Middle frontal gyrus (tissue), 1 donor: ENCODE measurements around the gene ATP8B3.

Experiments
- DNase-seq: peaks from one replicate; pipeline ENCODE4 v3.0.0-alpha.2; 2015; ENCODE audit warnings: low spot score; ENCODE audit errors: extremely low spot score

ATP8B3 gene, protein sequence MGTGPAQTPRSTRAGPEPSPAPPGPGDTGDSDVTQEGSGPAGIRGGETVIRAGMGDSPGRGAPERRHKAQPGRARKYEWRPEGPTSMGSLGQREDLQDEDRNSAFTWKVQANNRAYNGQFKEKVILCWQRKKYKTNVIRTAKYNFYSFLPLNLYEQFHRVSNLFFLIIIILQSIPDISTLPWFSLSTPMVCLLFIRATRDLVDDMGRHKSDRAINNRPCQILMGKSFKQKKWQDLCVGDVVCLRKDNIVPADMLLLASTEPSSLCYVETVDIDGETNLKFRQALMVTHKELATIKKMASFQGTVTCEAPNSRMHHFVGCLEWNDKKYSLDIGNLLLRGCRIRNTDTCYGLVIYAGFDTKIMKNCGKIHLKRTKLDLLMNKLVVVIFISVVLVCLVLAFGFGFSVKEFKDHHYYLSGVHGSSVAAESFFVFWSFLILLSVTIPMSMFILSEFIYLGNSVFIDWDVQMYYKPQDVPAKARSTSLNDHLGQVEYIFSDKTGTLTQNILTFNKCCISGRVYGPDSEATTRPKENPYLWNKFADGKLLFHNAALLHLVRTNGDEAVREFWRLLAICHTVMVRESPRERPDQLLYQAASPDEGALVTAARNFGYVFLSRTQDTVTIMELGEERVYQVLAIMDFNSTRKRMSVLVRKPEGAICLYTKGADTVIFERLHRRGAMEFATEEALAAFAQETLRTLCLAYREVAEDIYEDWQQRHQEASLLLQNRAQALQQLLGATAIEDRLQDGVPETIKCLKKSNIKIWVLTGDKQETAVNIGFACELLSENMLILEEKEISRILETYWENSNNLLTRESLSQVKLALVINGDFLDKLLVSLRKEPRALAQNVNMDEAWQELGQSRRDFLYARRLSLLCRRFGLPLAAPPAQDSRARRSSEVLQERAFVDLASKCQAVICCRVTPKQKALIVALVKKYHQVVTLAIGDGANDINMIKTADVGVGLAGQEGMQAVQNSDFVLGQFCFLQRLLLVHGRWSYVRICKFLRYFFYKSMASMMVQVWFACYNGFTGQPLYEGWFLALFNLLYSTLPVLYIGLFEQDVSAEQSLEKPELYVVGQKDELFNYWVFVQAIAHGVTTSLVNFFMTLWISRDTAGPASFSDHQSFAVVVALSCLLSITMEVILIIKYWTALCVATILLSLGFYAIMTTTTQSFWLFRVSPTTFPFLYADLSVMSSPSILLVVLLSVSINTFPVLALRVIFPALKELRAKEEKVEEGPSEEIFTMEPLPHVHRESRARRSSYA (N-terminal part only)

GRCh38 chr19:1811942-1812425 lies at the start of gene ATP8B3:
ATP8B3 (minus strand) TSS chr19:1812276; CDS start chr19:1811736, 540 bp downstream.
- no peak for DNase-seq

- DNase-seq: no peak
Measured at GRCh38 chr19:1861599-1862031, 49.5 kb upstream of the ATP8B3 start.

DNA sequence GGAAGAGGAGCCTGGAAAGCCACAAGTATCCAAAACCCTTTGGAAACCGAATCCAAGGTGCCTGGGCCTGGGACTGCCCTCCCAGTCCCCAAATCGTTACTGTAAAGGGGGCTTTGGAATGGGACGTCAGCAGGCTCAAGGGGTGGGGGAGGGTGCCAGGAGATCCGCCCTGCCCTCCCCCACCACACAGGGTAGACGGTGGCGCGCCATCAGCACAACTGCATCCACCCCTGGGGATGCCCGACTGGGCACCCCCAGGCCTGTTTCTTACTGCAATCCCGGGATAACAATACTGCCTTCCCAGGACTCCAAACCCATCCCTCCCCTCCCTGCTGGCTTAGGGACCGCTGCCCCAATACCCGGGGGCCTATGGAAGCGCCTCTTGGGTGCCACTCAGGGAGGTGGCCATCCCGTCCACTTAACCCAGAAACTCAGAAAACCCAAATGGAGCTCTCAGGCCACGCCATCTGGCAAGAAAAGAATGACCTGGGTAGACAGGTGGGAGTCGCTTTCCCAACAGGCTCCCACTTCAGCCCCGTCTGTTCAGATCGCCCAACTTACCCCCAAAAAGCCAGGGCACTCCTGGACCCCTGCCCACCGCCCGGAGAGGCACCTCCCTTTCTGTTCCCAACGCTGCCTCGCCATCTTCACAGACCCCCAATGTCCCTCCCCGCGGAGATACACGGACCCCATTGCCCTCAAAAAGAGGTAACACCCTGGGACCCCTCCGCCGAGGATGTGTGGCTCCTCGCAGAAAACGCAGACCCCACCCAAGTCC lies 48.9 kb upstream of the ATP8B3 start:
- DNase-seq: no peak

GRCh38 chr19:1860042-1860775 lies 48.1 kb upstream of the ATP8B3 start:
- DNase-seq: peak; percentile 52

GRCh38 chr19:1859331-1859781 lies 47.3 kb upstream of the ATP8B3 start:
- no peak for DNase-seq

GRCh38 chr19:1858412-1859081 lies 46.5 kb upstream of the ATP8B3 start:
- no peak for DNase-seq

DNA sequence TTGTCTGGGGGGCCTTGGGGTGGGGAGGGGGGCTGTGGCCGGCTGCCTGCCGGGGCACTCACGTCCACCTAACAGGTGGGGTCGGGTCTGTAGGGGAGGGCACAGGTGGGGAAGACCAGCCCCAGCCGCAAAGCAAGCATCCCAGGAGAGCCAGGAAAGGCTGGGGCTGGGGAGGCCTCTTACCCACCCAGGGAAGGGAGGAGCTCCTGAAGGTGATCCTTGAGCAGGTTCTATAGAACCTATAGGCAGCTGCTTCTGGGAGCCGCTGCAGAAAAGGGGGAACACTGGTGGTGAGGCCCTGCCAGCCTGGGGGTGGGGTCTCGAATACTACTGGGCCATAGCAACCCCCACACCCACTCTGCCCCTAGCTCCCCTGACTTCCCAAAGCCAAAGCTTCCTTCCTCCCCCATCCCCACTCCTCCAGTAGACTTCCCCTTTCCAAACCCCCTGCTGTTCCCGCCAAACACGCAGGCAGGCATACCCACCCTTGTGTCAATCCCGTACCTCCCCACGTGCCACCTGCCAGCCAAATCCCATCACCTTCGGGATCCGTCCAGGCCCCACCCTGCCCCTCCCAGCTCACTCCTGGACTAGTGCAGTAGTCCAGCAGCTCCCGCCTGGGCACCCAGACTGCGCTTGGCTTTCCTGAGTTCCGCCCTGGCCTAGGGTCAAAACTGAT lies 45.7 kb upstream of the ATP8B3 start:
- no peak for DNase-seq

DNA sequence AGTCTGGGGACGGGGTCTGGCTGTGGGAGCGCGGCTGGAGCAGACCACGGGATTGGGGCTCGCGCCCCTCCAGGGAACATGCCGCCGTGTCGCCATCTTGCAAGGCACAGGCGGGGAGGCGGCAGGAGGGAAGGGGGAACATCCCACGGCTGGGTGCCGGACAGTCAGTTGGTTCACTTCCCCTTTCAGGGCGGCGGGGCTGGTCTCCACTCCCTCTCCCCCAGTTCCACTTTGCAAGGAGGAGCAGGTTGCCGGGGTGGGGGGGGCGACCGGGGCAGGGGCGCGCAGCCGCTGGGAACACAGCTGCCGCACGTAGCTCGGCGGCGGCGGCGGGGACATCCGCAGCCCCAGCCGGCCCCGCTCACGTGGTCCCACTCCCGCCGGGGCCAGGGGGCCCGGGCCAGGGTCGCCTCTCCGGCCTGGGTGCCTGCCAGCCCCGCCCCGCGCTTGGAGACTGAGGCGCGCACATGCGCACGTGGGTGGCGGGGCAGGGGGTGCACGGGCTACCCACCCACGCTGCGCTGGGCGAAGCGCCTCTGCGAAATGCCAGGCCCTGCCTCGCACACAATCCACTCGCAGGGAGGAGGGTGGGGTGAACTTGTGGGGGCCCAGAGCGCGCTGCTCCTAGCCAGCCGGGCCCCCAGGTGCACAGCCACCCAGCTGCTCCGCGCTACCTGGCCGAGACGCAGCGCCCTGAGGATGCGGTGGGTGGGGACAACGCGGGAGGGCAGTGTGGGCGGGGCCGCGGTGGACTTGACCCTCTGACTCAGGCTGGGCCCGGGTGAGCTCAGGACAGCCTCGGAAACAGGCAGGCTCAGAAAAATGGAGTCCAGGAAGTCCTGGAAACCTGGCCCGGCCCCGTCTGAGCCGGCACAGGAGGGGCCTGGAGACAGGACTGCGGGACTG lies 44.9 kb upstream of the ATP8B3 start:
- DNase-seq: no peak

DNA sequence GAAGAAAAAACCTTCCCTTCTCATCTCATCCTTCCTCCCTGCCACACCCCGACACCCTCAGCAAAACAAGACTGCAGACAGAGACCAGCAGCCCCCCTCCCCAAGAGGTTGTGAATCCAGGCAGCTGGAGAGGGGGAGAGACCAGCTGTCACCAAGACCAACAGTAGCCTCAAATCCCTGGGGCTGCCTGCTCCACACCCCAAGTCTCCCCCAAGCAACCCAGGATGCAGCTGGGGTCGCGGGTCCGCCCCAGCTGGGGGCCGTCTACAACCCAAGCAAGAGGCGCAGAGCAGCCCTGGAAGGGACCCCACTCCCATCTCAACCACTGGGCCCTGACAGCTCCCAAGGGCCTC lies 44.2 kb upstream of the ATP8B3 start:
- no peak for DNase-seq

DNA sequence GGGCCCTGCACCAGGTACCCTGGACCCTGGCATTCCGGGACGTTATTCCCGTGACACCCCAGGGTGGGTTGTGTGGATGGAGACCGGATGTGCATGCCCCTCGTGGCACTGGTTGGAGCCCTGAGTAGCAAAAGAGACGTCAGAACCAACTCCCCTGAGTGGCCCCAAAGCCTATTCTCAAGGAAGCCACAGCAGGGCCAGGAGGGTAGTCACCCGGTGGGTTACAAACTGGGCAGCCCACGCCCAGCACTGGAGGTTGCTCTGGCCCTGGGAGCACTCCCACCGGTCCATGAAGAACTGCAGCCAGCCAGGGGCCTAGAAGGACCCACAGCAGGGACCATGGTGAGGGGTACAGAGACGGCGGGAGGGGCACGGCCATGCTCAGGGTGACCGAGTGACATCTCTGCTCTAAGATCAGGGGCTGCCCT lies 43.8 kb upstream of the ATP8B3 start:
- no peak for DNase-seq

GRCh38 chr19:1855040-1855827 lies 43.2 kb upstream of the ATP8B3 start:
- DNase-seq: no peak

DNA sequence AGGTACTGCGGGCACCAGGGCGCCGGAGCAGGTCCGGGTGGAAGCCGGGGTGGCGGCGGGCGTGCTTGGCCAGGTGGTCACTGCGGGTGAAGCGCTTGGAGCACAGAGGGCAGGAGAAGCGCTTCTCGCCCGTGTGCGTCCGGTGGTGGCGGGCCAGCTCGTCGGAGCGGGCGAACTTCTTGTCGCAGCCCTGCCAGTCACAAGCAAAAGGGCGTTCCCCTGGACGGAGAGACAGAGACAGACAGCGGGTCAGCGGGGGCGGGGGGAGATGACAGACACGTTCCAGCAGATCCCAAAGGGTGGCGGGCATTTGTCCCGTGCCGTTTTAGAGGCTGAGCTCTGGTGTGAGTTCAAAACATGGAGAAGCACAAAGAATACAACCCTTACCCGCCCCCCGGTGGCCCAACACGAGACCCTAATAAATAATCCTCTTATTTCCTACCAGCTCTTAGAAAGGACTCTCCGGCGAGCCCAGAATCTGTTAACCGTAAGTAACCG lies 42.5 kb upstream of the ATP8B3 start:
- no peak for DNase-seq

GRCh38 chr19:1854039-1854541 lies 42.0 kb upstream of the ATP8B3 start:
- no peak for DNase-seq

DNA sequence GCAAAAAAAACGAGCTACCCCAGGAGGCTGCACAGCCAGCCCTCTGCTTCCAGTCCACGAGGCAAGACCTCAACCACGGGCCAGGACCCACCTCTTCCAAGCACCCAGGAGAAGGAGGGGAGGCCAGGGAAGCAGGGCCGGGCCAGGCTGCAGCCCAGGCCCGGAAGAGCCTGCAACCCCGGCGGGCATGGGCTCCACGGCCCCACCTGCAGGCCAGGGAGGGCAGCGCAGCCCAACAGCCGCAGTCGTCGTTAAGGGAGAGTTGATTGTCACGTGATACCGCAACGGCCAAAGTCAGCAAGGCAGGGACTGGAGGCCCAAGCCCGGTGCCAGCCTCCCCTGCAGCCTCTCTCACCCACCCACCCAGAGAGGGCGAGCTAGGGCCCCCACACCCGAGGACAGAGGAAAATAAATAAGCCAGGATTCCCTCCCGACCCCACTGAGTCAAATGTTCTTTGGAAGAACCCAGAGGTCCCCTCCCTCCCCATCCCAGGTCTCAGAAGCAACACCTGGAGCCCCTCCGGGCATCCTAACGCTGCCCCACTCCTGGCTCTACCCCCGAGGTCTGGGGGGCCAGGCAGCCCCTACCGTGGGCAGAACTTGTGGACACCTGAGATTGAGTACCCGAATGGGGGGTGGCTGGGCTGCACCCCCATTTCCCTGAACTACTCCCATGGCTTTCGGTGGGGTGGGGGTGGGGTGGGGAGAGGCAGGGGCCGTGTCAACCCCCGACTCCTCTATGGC lies 41.4 kb upstream of the ATP8B3 start:
- DNase-seq: no peak

DNA sequence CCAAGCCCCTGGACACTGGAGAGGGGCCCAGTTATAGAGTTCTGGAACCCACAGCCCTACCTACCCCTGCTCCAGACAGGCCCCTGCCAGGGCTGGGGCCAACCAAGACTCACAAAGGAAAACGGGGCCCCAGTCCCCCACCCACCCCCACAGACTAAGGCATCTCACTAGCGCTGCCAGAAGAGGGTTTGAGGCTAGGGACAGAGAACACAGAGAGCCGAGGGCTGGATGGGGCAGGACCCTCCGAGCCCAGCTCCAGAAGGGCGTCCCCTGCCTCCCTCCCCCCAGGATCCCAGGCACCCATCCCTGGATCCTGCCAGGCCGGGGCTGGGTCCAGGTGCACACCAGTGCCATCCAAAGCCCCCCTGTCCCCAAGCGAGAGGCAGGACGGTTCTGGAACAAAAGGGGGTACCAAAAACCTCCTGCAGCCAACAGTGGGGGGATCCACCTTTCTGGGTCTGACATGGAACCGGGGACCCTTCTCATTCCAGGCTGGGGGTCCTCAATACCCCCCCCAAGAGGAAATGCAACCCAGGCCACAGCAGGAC lies 40.6 kb upstream of the ATP8B3 start:
- DNase-seq: no peak
